ENCODE results near the gene ATP10B. TPM values are rescaled to one million over a fixed set of nuclear protein-coding genes. Genes with fewer than 3 reads are reported as not detected.
A peak's percentile ranks its signal among the peaks of the same experiment; 100 is the strongest.

Gene ATP10B
- total RNA-seq, 1 experiment from 2014 or later: not detected

GRCh38 chr5:160685695-160686094 lies 166.3 kb downstream of the ATP10B start:
- no peak overlapping the region for H3K27ac ChIP-seq (ENCODE audit: low read length)
- ATAC-seq: no peak
- no peaks in the 10 kb centered on the region for H3K27me3 ChIP-seq (ENCODE audit: control insufficient read depth, insufficient read depth, low read length)
- in situ Hi-C loops (cut with HindIII; ENCODE audit: low pct_unique_long_range_greater_than_20kb, low sequenced_read_pairs): no loop called here
- no peaks in the 10 kb centered on the region for H3K4me1 ChIP-seq (ENCODE audit: control insufficient read depth, insufficient read depth, low read length)
- no peak overlapping the region for H3K4me3 ChIP-seq (ENCODE audit: low read depth in 2 of 2, low read length in 2 of 2)
- POLR2A ChIA-PET: no interaction called here
- CTCF ChIA-PET: no interaction called here
- intact Hi-C loops (cut with micrococcal nuclease; ENCODE audit: unreplicated experiment): no loop called here
- BruUV-seq (replicated peaks): no TSS peak
- H3K9me3 ChIP-seq (ENCODE audit: control insufficient read depth, insufficient read depth, low read depth, low read length): no peaks in the 10 kb centered on the region
- DNase-seq (ENCODE audit: low read depth, low spot score): no peak
- peak; percentile 36 for TF ChIP-seq CTCF (IDR thresholded peaks at IDR 0.05)
- no peak for TF ChIP-seq TCF7L2 (IDR thresholded peaks at IDR 0.05; ENCODE audit: low read depth, low read length)
- TF ChIP-seq, protein P1, sequence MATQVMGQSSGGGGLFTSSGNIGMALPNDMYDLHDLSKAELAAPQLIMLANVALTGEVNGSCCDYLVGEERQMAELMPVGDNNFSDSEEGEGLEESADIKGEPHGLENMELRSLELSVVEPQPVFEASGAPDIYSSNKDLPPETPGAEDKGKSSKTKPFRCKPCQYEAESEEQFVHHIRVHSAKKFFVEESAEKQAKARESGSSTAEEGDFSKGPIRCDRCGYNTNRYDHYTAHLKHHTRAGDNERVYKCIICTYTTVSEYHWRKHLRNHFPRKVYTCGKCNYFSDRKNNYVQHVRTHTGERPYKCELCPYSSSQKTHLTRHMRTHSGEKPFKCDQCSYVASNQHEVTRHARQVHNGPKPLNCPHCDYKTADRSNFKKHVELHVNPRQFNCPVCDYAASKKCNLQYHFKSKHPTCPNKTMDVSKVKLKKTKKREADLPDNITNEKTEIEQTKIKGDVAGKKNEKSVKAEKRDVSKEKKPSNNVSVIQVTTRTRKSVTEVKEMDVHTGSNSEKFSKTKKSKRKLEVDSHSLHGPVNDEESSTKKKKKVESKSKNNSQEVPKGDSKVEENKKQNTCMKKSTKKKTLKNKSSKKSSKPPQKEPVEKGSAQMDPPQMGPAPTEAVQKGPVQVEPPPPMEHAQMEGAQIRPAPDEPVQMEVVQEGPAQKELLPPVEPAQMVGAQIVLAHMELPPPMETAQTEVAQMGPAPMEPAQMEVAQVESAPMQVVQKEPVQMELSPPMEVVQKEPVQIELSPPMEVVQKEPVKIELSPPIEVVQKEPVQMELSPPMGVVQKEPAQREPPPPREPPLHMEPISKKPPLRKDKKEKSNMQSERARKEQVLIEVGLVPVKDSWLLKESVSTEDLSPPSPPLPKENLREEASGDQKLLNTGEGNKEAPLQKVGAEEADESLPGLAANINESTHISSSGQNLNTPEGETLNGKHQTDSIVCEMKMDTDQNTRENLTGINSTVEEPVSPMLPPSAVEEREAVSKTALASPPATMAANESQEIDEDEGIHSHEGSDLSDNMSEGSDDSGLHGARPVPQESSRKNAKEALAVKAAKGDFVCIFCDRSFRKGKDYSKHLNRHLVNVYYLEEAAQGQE (IDR thresholded peaks at IDR 0.05; ENCODE audit: insufficient read depth in 1 of 2, low read depth in 2 of 2, low read length in 1 of 2): no peak
- no peaks in the 10 kb centered on the region for H3K36me3 ChIP-seq (ENCODE audit: control insufficient read depth, insufficient read depth, low read length)

- in situ Hi-C loops (cut with HindIII; ENCODE audit: low pct_unique_long_range_greater_than_20kb, low sequenced_read_pairs) (no loop called here), intact Hi-C loops (cut with micrococcal nuclease; ENCODE audit: unreplicated experiment) (no loop called here)
- BruUV-seq (replicated peaks): no TSS peak
- no peak overlapping the region for H3K27ac ChIP-seq (ENCODE audit: low read length)
- ChIA-PET CTCF (no interaction called here), POLR2A (no interaction called here)
- H3K4me1 ChIP-seq (ENCODE audit: control insufficient read depth, insufficient read depth, low read length): no peaks in the 10 kb centered on the region
- ATAC-seq (no peak), DNase-seq (ENCODE audit: low read depth, low spot score) (no peak)
- no peak overlapping the region for H3K4me3 ChIP-seq (ENCODE audit: low read depth in 2 of 2, low read length in 2 of 2)
- H3K27me3 ChIP-seq (ENCODE audit: control insufficient read depth, insufficient read depth, low read length): no peaks in the 10 kb centered on the region
- TF ChIP-seq, protein P1 (IDR thresholded peaks at IDR 0.05; ENCODE audit: insufficient read depth in 1 of 2, low read depth in 2 of 2, low read length in 1 of 2): no peak
- TF ChIP-seq CTCF (IDR thresholded peaks at IDR 0.05): no peak
- no peak for TF ChIP-seq TCF7L2 (IDR thresholded peaks at IDR 0.05; ENCODE audit: low read depth, low read length)
- no peak for TF ChIP-seq POLR2AphosphoS5 (IDR thresholded peaks at IDR 0.05; ENCODE audit: low read depth, low read length)
- no peak for TF ChIP-seq SIN3A (IDR thresholded peaks at IDR 0.05; ENCODE audit: borderline replicate concordance, insufficient read depth, low read depth, low read length)
- H3K36me3 ChIP-seq (ENCODE audit: control insufficient read depth, insufficient read depth, low read length): no peaks in the 10 kb centered on the region
- no peaks in the 10 kb centered on the region for H3K9me3 ChIP-seq (ENCODE audit: control insufficient read depth, insufficient read depth, low read depth, low read length)
Measured at GRCh38 chr5:160685219-160685618, 166.8 kb downstream of the ATP10B start.
